Upper lobe of left lung (tissue), 4 donors: ENCODE data around the gene HS3ST6.
A peak's percentile ranks its signal among the peaks of the same experiment; 100 is the strongest.

Source experiments
- EP300 ChIP-seq, 4 donors: sonication (generic); formaldehyde crosslinking; IDR thresholded peaks; one replicate each; pipeline ENCODE4 v1.5.1; 2017; ENCODE audit warnings: antibody characterized with exemption in 4 of 4, control low read depth in 2 of 4
- POLR2A ChIP-seq, 4 donors: fragments of 450-650 bp; IDR thresholded peaks; one replicate each; pipeline ENCODE4 v1.5.1; 2016 to 2017; ENCODE audit warnings: antibody characterized with exemption in 4 of 4, mild to moderate bottlenecking in 2 of 4
- POLR2AphosphoS5 ChIP-seq, 2 donors: sonication (generic); formaldehyde crosslinking; IDR thresholded peaks; one replicate each; pipeline ENCODE4 v1.5.1; 2017; ENCODE audit warnings: antibody characterized with exemption in 2 of 2
- TF ChIP-seq, protein P1 (sequence below), 6 experiments: fragments of 450-650 bp in 4 of 6; fragments of 200-600 bp in 2 of 6; sonication (generic) in 2 of 6; IDR thresholded peaks; one replicate each; pipeline ENCODE4 v1.5.1; 2016 to 2019; ENCODE audit warnings: antibody characterized with exemption in 6 of 6

DNA sequence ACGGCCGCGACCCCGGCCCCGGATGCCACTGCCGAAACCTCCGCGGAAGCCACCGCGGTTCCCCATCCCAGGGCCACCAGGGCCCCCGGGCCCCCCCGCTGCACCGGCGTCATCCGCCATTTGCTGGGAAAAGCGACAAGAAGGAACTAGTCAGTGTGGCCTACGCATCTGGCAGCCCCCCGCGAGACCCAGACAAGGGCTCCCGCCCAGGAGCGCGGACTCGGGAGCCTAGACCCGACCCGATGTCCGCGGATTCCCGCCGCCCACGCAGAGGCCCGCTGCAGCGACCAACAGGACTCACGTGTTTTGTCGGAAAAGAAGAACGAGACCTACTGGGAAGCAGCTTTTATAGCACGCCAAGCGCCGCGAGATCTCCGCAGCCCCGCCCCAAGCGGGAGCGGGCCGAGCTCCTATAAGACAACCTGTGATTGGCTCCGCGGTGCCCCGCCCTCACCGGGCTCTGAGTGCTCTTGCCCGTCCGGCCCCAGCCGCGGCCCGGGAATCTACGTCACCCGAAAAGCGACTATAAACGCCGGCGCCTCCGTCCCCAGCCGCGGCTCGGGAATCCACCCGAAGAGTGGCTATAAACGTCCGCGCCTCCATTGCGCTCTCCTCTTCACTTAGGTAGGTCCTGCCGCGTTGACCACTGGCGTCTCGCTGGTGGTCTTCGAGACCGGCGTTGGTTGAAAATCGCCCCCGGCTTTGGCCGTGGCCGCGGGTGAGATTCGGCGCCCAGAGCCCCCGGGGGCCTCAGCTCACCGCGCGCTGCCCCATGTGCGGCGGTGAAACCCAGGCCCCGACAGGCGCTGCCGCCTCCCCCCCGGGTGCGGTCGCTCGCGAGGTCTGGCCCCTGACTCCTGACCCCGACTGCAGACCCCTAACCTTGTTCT lies 46.5 kb upstream of the HS3ST6 start, which contains the start of gene RPS2:
- TF ChIP-seq, protein P1, sequence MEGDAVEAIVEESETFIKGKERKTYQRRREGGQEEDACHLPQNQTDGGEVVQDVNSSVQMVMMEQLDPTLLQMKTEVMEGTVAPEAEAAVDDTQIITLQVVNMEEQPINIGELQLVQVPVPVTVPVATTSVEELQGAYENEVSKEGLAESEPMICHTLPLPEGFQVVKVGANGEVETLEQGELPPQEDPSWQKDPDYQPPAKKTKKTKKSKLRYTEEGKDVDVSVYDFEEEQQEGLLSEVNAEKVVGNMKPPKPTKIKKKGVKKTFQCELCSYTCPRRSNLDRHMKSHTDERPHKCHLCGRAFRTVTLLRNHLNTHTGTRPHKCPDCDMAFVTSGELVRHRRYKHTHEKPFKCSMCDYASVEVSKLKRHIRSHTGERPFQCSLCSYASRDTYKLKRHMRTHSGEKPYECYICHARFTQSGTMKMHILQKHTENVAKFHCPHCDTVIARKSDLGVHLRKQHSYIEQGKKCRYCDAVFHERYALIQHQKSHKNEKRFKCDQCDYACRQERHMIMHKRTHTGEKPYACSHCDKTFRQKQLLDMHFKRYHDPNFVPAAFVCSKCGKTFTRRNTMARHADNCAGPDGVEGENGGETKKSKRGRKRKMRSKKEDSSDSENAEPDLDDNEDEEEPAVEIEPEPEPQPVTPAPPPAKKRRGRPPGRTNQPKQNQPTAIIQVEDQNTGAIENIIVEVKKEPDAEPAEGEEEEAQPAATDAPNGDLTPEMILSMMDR (IDR thresholded peaks at IDR 0.05), result peak in 2 of 6 experiments; percentile 7 to 31
- TF ChIP-seq POLR2A (IDR thresholded peaks at IDR 0.05) (peak; percentile 79 to 99 (median 91)), POLR2AphosphoS5 (IDR thresholded peaks at IDR 0.05) (peak; percentile 97 to 99), EP300 (IDR thresholded peaks at IDR 0.05) (peak in 1 of 4 donors; percentile 63)
